Progenitor cell of endocrine pancreas (in vitro differentiated cells): Measurements from ENCODE around the gene RAB26. TPM values are rescaled to one million over a fixed set of nuclear protein-coding genes. Genes with fewer than 3 reads are reported as not detected.

Experiments
- DNase-seq: peaks from one replicate; pipeline ENCODE4 v3.0.0; 2021; ENCODE audit warnings: low spot score; ENCODE audit not compliant: unreplicated experiment
- H3K27ac Mint-ChIP-seq: 2 replicates; pipeline ENCODE4 v1.8.0; 2021; ENCODE audit warnings: mild to moderate bottlenecking, moderate library complexity, mixed read lengths
- H3K27me3 Mint-ChIP-seq: 2 replicates; pipeline ENCODE4 v1.8.0; 2021; ENCODE audit warnings: mixed read lengths
- H3K36me3 Mint-ChIP-seq: 2 replicates; pipeline ENCODE4 v1.8.0; 2022; ENCODE audit warnings: mixed read lengths; ENCODE audit not compliant: insufficient read depth
- H3K4me1 Mint-ChIP-seq: 2 replicates; pipeline ENCODE4 v1.8.0; 2021; ENCODE audit warnings: low read depth, mixed read lengths
- H3K4me3 Mint-ChIP-seq: 2 replicates; pipeline ENCODE4 v1.8.0; 2021; ENCODE audit warnings: low read depth, mild to moderate bottlenecking, moderate library complexity, mixed read lengths
- H3K9me3 Mint-ChIP-seq: 2 replicates; pipeline ENCODE4 v1.8.0; 2021; ENCODE audit warnings: low read depth, mixed read lengths
- CTCF ChIP-seq: fragments of 200-600 bp; sonication (generic); IDR thresholded peaks from one replicate; pipeline ENCODE4 v1.5.0; 2021; ENCODE audit warnings: antibody characterized with exemption, mild to moderate bottlenecking; ENCODE audit not compliant: unreplicated experiment
- total RNA-seq: library from RNA; stranded (reverse); gene quantifications from 2 replicates; pipeline ENCODE4 v1.2.1, GENCODE V29; 2021

RAB26 gene
- total RNA-seq, 1 donor from 2014 or later: 23.3 TPM

GRCh38 chr16:2178321-2179106, 30.1 kb downstream of the RAB26 start:
- peaks cover 13% of the 10 kb centered on the region for H3K36me3 Mint-ChIP-seq
- no peak overlapping the region for H3K27ac Mint-ChIP-seq
- no peak overlapping the region for H3K4me3 Mint-ChIP-seq
- H3K27me3 Mint-ChIP-seq: no peaks in the 10 kb centered on the region
- DNase-seq: no peak
- TF ChIP-seq CTCF: no peak
- H3K4me1 Mint-ChIP-seq: no peaks in the 10 kb centered on the region
- no peaks in the 10 kb centered on the region for H3K9me3 Mint-ChIP-seq

GRCh38 chr16:2179107-2179501, 30.7 kb downstream of the RAB26 start:
- Mint-ChIP-seq H3K9me3 (no peaks in the 10 kb centered on the region), H3K36me3 (peaks cover 10% of the 10 kb centered on the region), H3K27me3 (no peaks in the 10 kb centered on the region), H3K4me3 (no peak overlapping the region), H3K27ac (no peak overlapping the region), H3K4me1 (no peaks in the 10 kb centered on the region)
- DNase-seq: no peak
- TF ChIP-seq CTCF: no peak

GRCh38 chr16:2179576-2179975, 31.2 kb downstream of the RAB26 start:
- Mint-ChIP-seq H3K36me3 (peaks cover 7% of the 10 kb centered on the region), H3K4me3 (no peak overlapping the region), H3K27ac (no peak overlapping the region), H3K4me1 (no peaks in the 10 kb centered on the region), H3K9me3 (no peaks in the 10 kb centered on the region), H3K27me3 (no peaks in the 10 kb centered on the region)
- no peak for DNase-seq
- no peak for TF ChIP-seq CTCF

DNA sequence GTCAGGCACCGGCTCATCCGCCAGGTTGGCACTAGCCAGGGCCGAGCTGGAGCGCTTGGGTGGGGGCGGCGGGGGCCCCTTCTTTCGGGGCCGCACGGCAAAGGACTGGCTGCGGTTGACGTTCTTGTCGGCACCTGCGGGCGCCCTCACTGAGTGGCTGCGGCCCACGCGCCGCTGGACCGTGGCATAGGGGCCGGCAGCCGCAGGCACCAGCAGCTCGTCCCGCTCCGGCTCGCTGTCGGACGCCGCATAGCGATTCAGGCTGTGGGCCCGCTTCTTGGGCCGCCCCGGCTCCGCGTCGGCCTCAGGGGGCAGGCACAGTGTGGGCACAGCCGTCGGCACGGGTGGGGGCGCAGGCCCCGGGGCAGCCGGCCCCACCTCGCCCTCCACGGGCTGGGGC, 32.0 kb downstream of the RAB26 start:
- no peak for DNase-seq
- no peaks in the 10 kb centered on the region for H3K9me3 Mint-ChIP-seq
- H3K4me3 Mint-ChIP-seq: no peak overlapping the region
- H3K27ac Mint-ChIP-seq: no peak overlapping the region
- peaks cover 7% of the 10 kb centered on the region for H3K36me3 Mint-ChIP-seq
- no peaks in the 10 kb centered on the region for H3K4me1 Mint-ChIP-seq
- TF ChIP-seq CTCF: no peak
- no peaks in the 10 kb centered on the region for H3K27me3 Mint-ChIP-seq

GRCh38 chr16:2180962-2181923, 32.8 kb downstream of the RAB26 start:
- no peak overlapping the region for H3K4me3 Mint-ChIP-seq
- DNase-seq: no peak

More at GRCh38 chr16:2180962-2181923, 32.8 kb downstream of the RAB26 start:
- Mint-ChIP-seq H3K9me3 (no peaks in the 10 kb centered on the region), H3K27me3 (no peaks in the 10 kb centered on the region), H3K27ac (no peak overlapping the region), H3K36me3 (peaks cover 5% of the 10 kb centered on the region), H3K4me1 (no peaks in the 10 kb centered on the region)
- TF ChIP-seq CTCF: no peak
